Muscle of leg (tissue), 11 donors: ENCODE data around the gene EHMT1. TPM values are rescaled to one million over a fixed set of nuclear protein-coding genes. Genes with fewer than 3 reads are reported as not detected.
"Not testable (repeated sequence)": the region's sequence is repeated elsewhere in the genome, so short reads cannot be mapped to it uniquely, and the experiment has no call there.

Experiments used
- DNase-seq: peaks from one replicate; pipeline ENCODE4 v3.0.0; 2013
- H3K27ac ChIP-seq: one replicate; pipeline ENCODE4 v1.5.1; 2013; ENCODE audit warnings: mild to moderate bottlenecking, low read length, control low read depth
- H3K27me3 ChIP-seq: one replicate; pipeline ENCODE4 v1.6.1; 2013; ENCODE audit warnings: low read length; ENCODE audit not compliant: control insufficient read depth, insufficient read depth
- H3K36me3 ChIP-seq: one replicate; pipeline ENCODE4 v1.6.1; 2013; ENCODE audit warnings: low read length; ENCODE audit not compliant: control insufficient read depth, insufficient read depth
- H3K4me1 ChIP-seq: one replicate; pipeline ENCODE4 v1.6.1; 2013; ENCODE audit warnings: low read length; ENCODE audit not compliant: control insufficient read depth, insufficient read depth
- H3K4me3 ChIP-seq: one replicate; pipeline ENCODE4 v1.5.1; 2013; ENCODE audit warnings: low read length, control low read depth
- H3K9me3 ChIP-seq: replicated peaks from 2 replicates; pipeline ENCODE4 v1.6.1; 2013; ENCODE audit warnings: low read depth, low read length; ENCODE audit not compliant: control insufficient read depth
- WGBS: methylation state at CpG from one replicate; pipeline ENCODE4 v1.1.5; 2013; ENCODE audit warnings: missing lambda C conversion rate; ENCODE audit not compliant: insufficient coverage; 5-methylcytosine and 5-hydroxymethylcytosine counted together
- polyA plus RNA-seq, 8 donors: library from polyadenylated mRNA; unstranded; fragments of 120-200 nt; gene quantifications; one replicate each; pipeline versions ENCODE4 v1.2.1 to v1.2.3, GENCODE V29; 2013; ENCODE audit warnings: inconsistent platforms in 1 of 8, low replicate concordance in 1 of 8; ENCODE audit not compliant: insufficient read length in 8 of 8, insufficient read depth in 1 of 8
- total RNA-seq: library from RNA; stranded (reverse); fragments of 120-200 nt; gene quantifications from one replicate; pipeline ENCODE4 v1.2.4, GENCODE V29; 2013

EHMT1 gene
- total and polyA plus RNA-seq, 9 donors: 29.9 to 59.7 (median 47.7) TPM

DNA sequence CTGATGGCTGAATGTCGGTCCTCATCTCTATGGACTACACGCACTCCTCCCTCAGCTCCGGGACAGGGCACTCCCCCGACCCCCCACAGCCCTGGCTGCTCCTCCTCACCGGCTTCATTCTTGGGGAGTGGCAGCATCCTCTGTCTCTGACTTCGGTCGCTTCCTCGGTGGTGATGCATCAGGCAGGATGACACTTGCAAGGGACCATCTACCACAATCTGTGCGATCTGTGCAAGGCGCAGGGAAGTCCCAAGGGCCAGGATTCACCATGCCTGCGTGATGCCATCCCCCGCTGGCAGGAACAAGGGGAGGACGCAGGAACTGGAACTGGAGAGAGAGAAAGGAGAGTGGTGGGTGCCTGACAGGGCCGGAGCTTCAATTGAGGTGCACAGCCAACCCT is 256.5 kb downstream of the EHMT1 start:
- WGBS: 74% methylated on average over 13 of the region's 14 CpGs
- Histone ChIP-seq H3K27ac (no peak overlapping the region), H3K27me3 (peaks cover 38% of the 10 kb centered on the region), H3K4me3 (no peak overlapping the region), H3K9me3 (no peaks in the 10 kb centered on the region), H3K36me3 (no peaks in the 10 kb centered on the region), H3K4me1 (peaks cover 4% of the 10 kb centered on the region)
- no peak for DNase-seq

DNA sequence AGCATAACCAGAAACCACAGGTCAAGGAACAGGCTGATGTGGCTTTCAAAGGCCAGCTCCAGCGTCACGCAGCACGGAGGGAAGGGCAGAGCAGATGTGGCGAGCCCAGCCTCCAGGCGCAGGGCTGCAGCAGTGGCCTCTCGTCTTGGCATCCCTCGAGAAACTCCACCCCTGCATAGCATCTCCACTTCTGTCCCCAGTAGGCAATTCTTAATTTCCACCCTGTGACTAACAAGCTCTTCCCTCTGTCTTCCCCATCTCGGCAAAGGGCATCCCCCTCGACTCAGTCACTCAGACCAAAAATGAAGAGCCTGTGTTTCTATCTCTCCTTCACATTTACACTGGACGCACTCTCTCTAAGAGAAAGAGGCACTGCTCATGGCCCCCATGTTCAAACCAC is 257.0 kb downstream of the EHMT1 start:
- 81% methylated on average over 10 of the region's 10 CpGs for WGBS
- Histone ChIP-seq H3K27me3 (peaks cover 38% of the 10 kb centered on the region), H3K4me1 (peaks cover 4% of the 10 kb centered on the region), H3K36me3 (no peaks in the 10 kb centered on the region), H3K4me3 (no peak overlapping the region), H3K27ac (no peak overlapping the region), H3K9me3 (no peaks in the 10 kb centered on the region)
- no peak for DNase-seq

GRCh38 chr9:137876269-137876668 is 257.5 kb downstream of the EHMT1 start:
- no peak for DNase-seq
- Histone ChIP-seq H3K9me3 (no peaks in the 10 kb centered on the region), H3K27me3 (peaks cover 38% of the 10 kb centered on the region), H3K4me3 (no peak overlapping the region), H3K4me1 (peaks cover 4% of the 10 kb centered on the region), H3K27ac (no peak overlapping the region), H3K36me3 (no peaks in the 10 kb centered on the region)
- WGBS: 82% methylated on average over 5 of the region's 8 CpGs

GRCh38 chr9:137876781-137877386 is 258.1 kb downstream of the EHMT1 start:
- Histone ChIP-seq H3K27me3 (peaks cover 38% of the 10 kb centered on the region), H3K36me3 (no peaks in the 10 kb centered on the region), H3K27ac (no peak overlapping the region), H3K4me1 (peaks cover 4% of the 10 kb centered on the region), H3K9me3 (no peaks in the 10 kb centered on the region), H3K4me3 (no peak overlapping the region)
- DNase-seq: no peak
- 58% methylated on average over 47 of the region's 47 CpGs for WGBS

GRCh38 chr9:137877506-137878122 is 258.8 kb downstream of the EHMT1 start, which contains the start of gene CACNA1B:
Gene CACNA1B (plus strand): TSS chr9:137877782. CDS start chr9:137877934, 152 bp downstream.
- not testable (repeated sequence) for H3K36me3 ChIP-seq, H3K4me3 ChIP-seq, H3K9me3 ChIP-seq, DNase-seq, H3K4me1 ChIP-seq, H3K27ac ChIP-seq
- WGBS: 1% methylated on average over 43 of the region's 95 CpGs
- H3K27me3 ChIP-seq: peaks cover 36% of the 10 kb centered on the region

- H3K4me1 ChIP-seq: peaks cover 4% of the 10 kb centered on the region
- peaks cover 34% of the 10 kb centered on the region for H3K27me3 ChIP-seq
- H3K27ac ChIP-seq: no peak overlapping the region
- WGBS: 1% methylated on average over 96 of the region's 101 CpGs
- peak; percentile 54 for DNase-seq
- H3K9me3 ChIP-seq: no peaks in the 10 kb centered on the region
- no peak overlapping the region for H3K4me3 ChIP-seq
- H3K36me3 ChIP-seq: no peaks in the 10 kb centered on the region
Observed at GRCh38 chr9:137878146-137878941, 259.5 kb downstream of the EHMT1 start.

DNA sequence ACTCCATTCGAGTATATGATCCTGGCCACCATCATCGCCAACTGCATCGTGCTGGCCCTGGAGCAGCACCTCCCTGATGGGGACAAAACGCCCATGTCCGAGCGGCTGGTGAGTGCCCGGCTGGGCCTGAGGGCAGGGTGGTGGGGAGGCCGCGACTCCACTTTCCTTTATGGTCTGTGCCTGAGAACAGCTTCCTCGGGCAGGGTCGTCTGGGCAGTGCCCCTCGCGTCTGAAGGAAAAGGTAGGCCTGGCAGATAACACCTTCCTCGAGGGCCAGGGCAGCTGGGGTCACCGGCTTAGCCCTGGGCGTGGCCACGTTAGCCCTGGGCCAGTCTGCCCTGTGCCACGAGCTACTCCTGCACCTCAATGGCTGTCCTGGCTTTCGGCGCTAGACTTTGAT is 260.2 kb downstream of the EHMT1 start:
- H3K4me3 ChIP-seq: no peak overlapping the region
- peaks cover 34% of the 10 kb centered on the region for H3K27me3 ChIP-seq
- no peaks in the 10 kb centered on the region for H3K36me3 ChIP-seq
- WGBS: 80% methylated on average over 17 of the region's 20 CpGs
- no peak for DNase-seq
- H3K9me3 ChIP-seq: no peaks in the 10 kb centered on the region
- no peak overlapping the region for H3K27ac ChIP-seq
- peaks cover 4% of the 10 kb centered on the region for H3K4me1 ChIP-seq

- peaks cover 34% of the 10 kb centered on the region for H3K27me3 ChIP-seq
- no peaks in the 10 kb centered on the region for H3K36me3 ChIP-seq
- no peak overlapping the region for H3K27ac ChIP-seq
- DNase-seq: no peak
- peaks cover 4% of the 10 kb centered on the region for H3K4me1 ChIP-seq
- WGBS: no CpG with 5 or more reads among the region's 8 CpGs
- no peaks in the 10 kb centered on the region for H3K9me3 ChIP-seq
- no peak overlapping the region for H3K4me3 ChIP-seq
Observed at GRCh38 chr9:137879566-137880150, 260.9 kb downstream of the EHMT1 start.

DNA sequence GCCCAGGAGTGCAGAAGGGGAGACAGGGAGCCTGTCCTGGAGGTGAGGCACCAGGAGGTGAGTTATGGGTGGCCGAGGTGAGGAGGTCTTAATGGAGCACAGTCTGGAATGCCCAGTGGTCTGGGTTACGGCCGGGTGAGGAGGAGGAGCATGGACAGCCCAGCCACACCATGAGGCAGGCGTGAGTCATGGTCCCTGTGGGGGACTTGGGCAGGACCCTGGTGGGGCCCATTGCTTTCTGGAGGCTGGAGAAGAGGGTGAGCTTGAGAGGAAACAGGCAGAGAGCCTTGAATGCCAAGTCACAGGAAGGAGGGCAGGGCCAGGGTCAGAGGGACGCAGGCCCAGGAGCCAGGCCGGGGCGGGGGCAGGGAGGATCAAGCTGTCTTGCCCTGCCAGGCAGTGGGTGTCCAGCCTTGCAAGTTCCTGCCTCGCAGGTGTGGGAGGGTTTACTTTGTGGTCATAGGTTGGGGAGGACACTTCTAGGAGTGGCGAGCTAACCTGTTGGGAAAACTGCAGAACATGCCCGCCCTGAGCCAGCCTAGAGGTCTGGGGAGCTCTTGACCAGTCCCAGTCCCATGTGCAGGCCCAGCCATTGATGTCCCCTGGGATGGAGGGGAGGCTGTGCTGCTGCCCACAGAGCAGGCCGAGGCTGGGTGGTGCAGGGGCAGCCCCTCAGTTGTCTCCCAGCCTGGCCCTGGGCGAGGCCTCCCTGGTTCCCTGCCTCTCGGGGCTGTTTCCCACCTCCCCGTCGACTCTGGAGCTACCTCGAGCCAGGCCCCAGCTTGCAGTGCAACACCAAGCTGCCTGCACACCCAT is 261.6 kb downstream of the EHMT1 start:
- peaks cover 30% of the 10 kb centered on the region for H3K27me3 ChIP-seq

More for the DNA sequence above, 261.6 kb downstream of the EHMT1 start:
- Histone ChIP-seq H3K9me3 (no peaks in the 10 kb centered on the region), H3K36me3 (no peaks in the 10 kb centered on the region), H3K27ac (no peak overlapping the region), H3K4me1 (peaks cover 4% of the 10 kb centered on the region), H3K4me3 (no peak overlapping the region)
- no peak for DNase-seq
- 77% methylated on average over 14 of the region's 16 CpGs for WGBS
